ENCODE data around the gene LRRC25.

Gene LRRC25

GRCh38 chr19:18373407-18373891 lies 24.0 kb downstream of the LRRC25 start:
- H3K27ac ChIP-seq (ENCODE audit: extremely low read depth, low read depth, low read length) = peak overlapping the region; percentile 81
- no peaks in the 10 kb centered on the region for H3K9me3 ChIP-seq (ENCODE audit: control insufficient read depth, insufficient read depth, low read depth, low read length)
- TF ChIP-seq ZFP3 (tag by site-specific recombination; IDR thresholded peaks at IDR 0.05; ENCODE audit: low read depth) = peak; percentile 78; the same call in 1 of the 2 replicates
- no peak for TF ChIP-seq ZIC2 (tag by site-specific recombination; IDR thresholded peaks at IDR 0.05)
- TF ChIP-seq ATF2 (tag by site-specific recombination; IDR thresholded peaks at IDR 0.05; ENCODE audit: low read depth) = no peak
- TF ChIP-seq ZNF76 (tag by site-specific recombination; IDR thresholded peaks at IDR 0.05; ENCODE audit: borderline replicate concordance, low read depth) = peak; percentile 27; the same call in 1 of the 2 replicates
- no peak for TF ChIP-seq ZNF248 (tag by site-specific recombination; IDR thresholded peaks at IDR 0.05)
- TF ChIP-seq ZSCAN23 (tag by site-specific recombination; IDR thresholded peaks at IDR 0.05) = no peak
- TF ChIP-seq ZNF146 (tag by site-specific recombination; IDR thresholded peaks at IDR 0.05) = 0 out of 2 replicates have a peak, but pooled peaks have one; percentile 36
- peak; percentile 97 for TF ChIP-seq ZNF16 (tag by site-specific recombination; IDR thresholded peaks at IDR 0.05; ENCODE audit: low read depth)
- TF ChIP-seq ZNF157 (tag by site-specific recombination; IDR thresholded peaks at IDR 0.05) = no peak
- 0 out of 2 replicates have a peak, but pooled peaks have one; percentile 2 for TF ChIP-seq ZNF19 (tag by site-specific recombination; IDR thresholded peaks at IDR 0.05; ENCODE audit: low read depth)
- peak; percentile 91 for TF ChIP-seq PRDM10 (tag by site-specific recombination; IDR thresholded peaks at IDR 0.05)
- TF ChIP-seq PRDM4 (tag by site-specific recombination; IDR thresholded peaks at IDR 0.05) = 0 out of 2 replicates have a peak, but pooled peaks have one; percentile 10
- no peaks in the 10 kb centered on the region for H3K36me3 ChIP-seq (ENCODE audit: control insufficient read depth in 2 of 2, insufficient read depth in 1 of 2, low read length in 2 of 2)
- peaks cover 5% of the 10 kb centered on the region for H3K4me1 ChIP-seq (ENCODE audit: control insufficient read depth, insufficient read depth, low read length)
- CTCF ChIA-PET = interaction anchor here (1.2 kb wide), 1 partner anchor 14 kb away, joined by 3 read pairs; no protein-coding TSS in a partner anchor
- no peak overlapping the region for H3K4me3 ChIP-seq (ENCODE audit: low read depth, low read length)
- POLR2A ChIA-PET = interaction anchor here (1.3 kb wide), 1 partner anchor 9 kb away, joined by 5 read pairs; no protein-coding TSS in a partner anchor

GRCh38 chr19:18368504-18369222 lies 28.8 kb downstream of the LRRC25 start:
- Histone ChIP-seq H3K9me3 (ENCODE audit: control insufficient read depth, insufficient read depth, low read depth, low read length) (no peaks in the 10 kb centered on the region), H3K27ac (ENCODE audit: extremely low read depth, low read depth, low read length) (no peak overlapping the region), H3K36me3 (ENCODE audit: control insufficient read depth in 2 of 2, insufficient read depth in 1 of 2, low read length in 2 of 2) (no peaks in the 10 kb centered on the region), H3K4me3 (ENCODE audit: low read depth, low read length) (no peak overlapping the region), H3K4me1 (ENCODE audit: control insufficient read depth, insufficient read depth, low read length) (no peaks in the 10 kb centered on the region; the same call in 1 of the 2 replicates)
- POLR2A ChIA-PET = interaction anchor here (0.7 kb wide), 1 partner anchor 175 kb away, joined by 5 read pairs; no protein-coding TSS in a partner anchor
- CTCF ChIA-PET = interaction anchor here (0.6 kb wide), 1 partner anchor 941 kb away, joined by 3 read pairs; no protein-coding TSS in a partner anchor
- no peak for TF ChIP-seq ZNF792 (tag by site-specific recombination; IDR thresholded peaks at IDR 0.05)
- TF ChIP-seq ZNF391 (tag by site-specific recombination; IDR thresholded peaks at IDR 0.05; ENCODE audit: borderline replicate concordance, low read depth) = no peak
- TF ChIP-seq SP7 (tag by site-specific recombination; IDR thresholded peaks at IDR 0.05) = no peak

All from HEK293 (cell line).